Fibroblast of lung (primary cell): ENCODE data around the gene NUP210. TPM values are rescaled to one million over a fixed set of nuclear protein-coding genes. Genes with fewer than 3 reads are reported as not detected.

Experiments
- DNase-seq, 2 donors: peaks; one replicate each; pipeline versions ENCODE4 v3.0.0 to v3.0.0-alpha.2; 2010; ENCODE audit warnings: low read depth in 2 of 2
- H2AFZ ChIP-seq: 2 replicates; pipeline ENCODE4 v1.5.1; 2012; ENCODE audit warnings: low read length, control low read depth, inconsistent platforms
- H3K27ac ChIP-seq: 2 replicates; pipeline ENCODE4 v1.5.1; 2011; ENCODE audit warnings: low read length, control low read depth; ENCODE audit not compliant: insufficient read depth
- H3K27me3 ChIP-seq: 2 replicates; pipeline ENCODE4 v1.5.1; 2011; ENCODE audit warnings: mild to moderate bottlenecking, low read length; ENCODE audit not compliant: control insufficient read depth, insufficient read depth
- H3K36me3 ChIP-seq: 2 replicates; pipeline ENCODE4 v1.5.1; 2011; ENCODE audit warnings: low read length; ENCODE audit not compliant: control insufficient read depth, insufficient read depth
- H3K4me1 ChIP-seq: 2 replicates; pipeline ENCODE4 v1.5.1; 2011; ENCODE audit warnings: low read length; ENCODE audit not compliant: control insufficient read depth, insufficient read depth; ENCODE audit errors: extremely low read depth
- H3K4me2 ChIP-seq: 2 replicates; pipeline ENCODE4 v1.5.1; 2011; ENCODE audit warnings: low read length, control low read depth; ENCODE audit not compliant: insufficient read depth; ENCODE audit errors: extremely low read depth
- H3K4me3 ChIP-seq, 4 experiments: fragments of 200-600 bp in 1 of 4; sonication (generic) in 1 of 4; replicated peaks in 1 of 4; 2 replicates each; pipeline ENCODE4 v1.5.1; 2011 to 2016; ENCODE audit warnings: low read length in 4 of 4, low read depth in 3 of 4, mild to moderate bottlenecking in 3 of 4, control low read depth in 2 of 4, inconsistent platforms in 1 of 4, mixed read lengths in 1 of 4; ENCODE audit not compliant: insufficient read depth in 1 of 4; ENCODE audit errors: control extremely low read depth in 1 of 4
- H3K79me2 ChIP-seq: 2 replicates; pipeline ENCODE4 v1.5.1; 2012; ENCODE audit warnings: mild to moderate bottlenecking, low read length, inconsistent platforms; ENCODE audit not compliant: control insufficient read depth, insufficient read depth
- H3K9ac ChIP-seq: 2 replicates; pipeline ENCODE4 v1.5.1; 2011; ENCODE audit warnings: mild to moderate bottlenecking, low read length, control low read depth; ENCODE audit not compliant: insufficient read depth
- H3K9me3 ChIP-seq: 2 replicates; pipeline ENCODE4 v1.5.1; 2012; ENCODE audit warnings: low read depth, low read length; ENCODE audit not compliant: control insufficient read depth, insufficient read depth
- H4K20me1 ChIP-seq: 2 replicates; pipeline ENCODE4 v1.5.1; 2011; ENCODE audit warnings: low read length; ENCODE audit not compliant: control insufficient read depth, insufficient read depth; ENCODE audit errors: extremely low read depth
- CTCF ChIP-seq, 2 donors: IDR thresholded peaks in 1 of 2; conservative IDR thresholded peaks in 1 of 2; 1 replicate in 1 of 2; 2 replicates in 1 of 2; pipeline ENCODE4 v1.5.1; 2011 to 2012; ENCODE audit warnings: low read length in 2 of 2, control low read depth in 1 of 2, inconsistent platforms in 1 of 2, low read depth in 1 of 2, mild to moderate bottlenecking in 1 of 2
- EZH2 ChIP-seq: IDR thresholded peaks from 2 replicates; pipeline ENCODE4 v1.5.1; 2012; ENCODE audit warnings: low read length, control low read depth, mild to moderate bottlenecking; ENCODE audit errors: missing control alignments
- polyA plus RNA-seq, 2 donors: library from polyadenylated mRNA; depleted of rRNA in 1 of 2; stranded (reverse) in 1 of 2; unstranded in 1 of 2; fragments of >200 nt; gene quantifications; 2 replicates each; pipeline ENCODE4 v1.2.1, GENCODE V29; 2011 to 2012; ENCODE audit warnings: missing spikeins in 1 of 2
- total RNA-seq: library from RNA; depleted of rRNA; stranded (reverse); fragments of >200 nt; gene quantifications from 2 replicates; pipeline ENCODE4 v1.2.1, GENCODE V29; 2014

The NUP210 gene
- total and polyA plus RNA-seq, 2 donors (not counting 1 experiment from before 2014, with no cell fraction given): 0.09 to 0.33 TPM

- H3K36me3 ChIP-seq: no peaks in the 10 kb centered on the region
- no peaks in the 10 kb centered on the region for H3K4me1 ChIP-seq
- H3K27ac ChIP-seq: no peak overlapping the region
- no peaks in the 10 kb centered on the region for H4K20me1 ChIP-seq
- H3K9ac ChIP-seq: no peak overlapping the region
- no peaks in the 10 kb centered on the region for H3K79me2 ChIP-seq
- no peaks in the 10 kb centered on the region for H3K9me3 ChIP-seq
- no peak overlapping the region for H2AFZ ChIP-seq
- H3K27me3 ChIP-seq: no peaks in the 10 kb centered on the region
- H3K4me3 ChIP-seq: no peak overlapping the region
- TF ChIP-seq EZH2: no peak
- TF ChIP-seq CTCF (conservative IDR thresholded peaks at IDR 0.05 in 1 of 2, IDR thresholded peaks at IDR 0.05 in 1 of 2; ENCODE audit: low read depth in 1 of 2, low read length in 2 of 2): no peak
- no peak for DNase-seq
- H3K4me2 ChIP-seq: no peak overlapping the region
Measured at GRCh38 chr3:13319564-13320220, 100.4 kb downstream of the NUP210 start.

GRCh38 chr3:13318626-13319470 lies 101.3 kb downstream of the NUP210 start:
- no peak for DNase-seq
- H2AFZ ChIP-seq: no peak overlapping the region

More at GRCh38 chr3:13318626-13319470, 101.3 kb downstream of the NUP210 start:
- Histone ChIP-seq H3K36me3 (no peaks in the 10 kb centered on the region), H3K4me2 (no peak overlapping the region), H3K4me3 (no peak overlapping the region), H3K27ac (no peak overlapping the region), H3K9ac (no peak overlapping the region), H3K4me1 (no peaks in the 10 kb centered on the region), H3K79me2 (no peaks in the 10 kb centered on the region), H3K27me3 (no peaks in the 10 kb centered on the region), H4K20me1 (no peaks in the 10 kb centered on the region), H3K9me3 (no peaks in the 10 kb centered on the region)
- TF ChIP-seq CTCF (conservative IDR thresholded peaks at IDR 0.05 in 1 of 2, IDR thresholded peaks at IDR 0.05 in 1 of 2; ENCODE audit: low read depth in 1 of 2, low read length in 2 of 2): no peak
- no peak for TF ChIP-seq EZH2
